GM18867 (cell line): Measurements from ENCODE around the gene ETFA.
A peak's percentile ranks its signal among the peaks of the same experiment; 100 is the strongest.

Experiments
- ATAC-seq: cut with Tn5 transposase; IDR thresholded peaks from one replicate; pipeline ENCODE4 v1.9.1; 2021; ENCODE audit warnings: mild to moderate bottlenecking, moderate library complexity; ENCODE audit not compliant: unreplicated experiment

The ETFA gene

GRCh38 chr15:76311100-76311953 lies at the start of gene ETFA:
ETFA (minus strand) TSS chr15:76311469; CDS start chr15:76311388, 81 bp downstream.
- ATAC-seq = peak; percentile 95

GRCh38 chr15:76360416-76360815 lies 49.1 kb upstream of the ETFA start:
- ATAC-seq = no peak

- ATAC-seq = no peak
Observed at GRCh38 chr15:76359152-76359551, 47.9 kb upstream of the ETFA start.

- no peak for ATAC-seq
Observed at GRCh38 chr15:76358453-76358852, 47.2 kb upstream of the ETFA start.

GRCh38 chr15:76354823-76355440 lies 43.7 kb upstream of the ETFA start:
- ATAC-seq = no peak

GRCh38 chr15:76353903-76354302 lies 42.6 kb upstream of the ETFA start:
- ATAC-seq = no peak

GRCh38 chr15:76353023-76353577 lies 41.8 kb upstream of the ETFA start:
- no peak for ATAC-seq

GRCh38 chr15:76349301-76350070 lies 38.2 kb upstream of the ETFA start:
- no peak for ATAC-seq

GRCh38 chr15:76347482-76348055 lies 36.3 kb upstream of the ETFA start:
- no peak for ATAC-seq

- peak; percentile 11 for ATAC-seq
Observed at GRCh38 chr15:76346669-76347481, 35.6 kb upstream of the ETFA start.

- peak; percentile 51 for ATAC-seq
Observed at GRCh38 chr15:76345880-76346668, 34.8 kb upstream of the ETFA start.

- no peak for ATAC-seq
Observed at GRCh38 chr15:76345583-76345879, 34.3 kb upstream of the ETFA start.

GRCh38 chr15:76344893-76345582 lies 33.8 kb upstream of the ETFA start:
- ATAC-seq = no peak

- ATAC-seq = no peak
Observed at GRCh38 chr15:76343313-76343996, 32.2 kb upstream of the ETFA start.

- no peak for ATAC-seq
Observed at GRCh38 chr15:76342382-76343201, 31.3 kb upstream of the ETFA start.

- no peak for ATAC-seq
Observed at GRCh38 chr15:76342058-76342381, 30.8 kb upstream of the ETFA start.

GRCh38 chr15:76341366-76342057 lies 30.2 kb upstream of the ETFA start:
- ATAC-seq = no peak
